HG02973 (cell line): Measurements from ENCODE around the gene XAGE3.
"Not testable (repeated sequence)": the region's sequence is repeated elsewhere in the genome, so short reads cannot be mapped to it uniquely, and the experiment has no call there.

Source experiments
- ATAC-seq: cut with Tn5 transposase; IDR thresholded peaks from one replicate; pipeline ENCODE4 v1.9.1; 2021; ENCODE audit warnings: moderate library complexity; ENCODE audit not compliant: unreplicated experiment

Gene XAGE3, protein sequence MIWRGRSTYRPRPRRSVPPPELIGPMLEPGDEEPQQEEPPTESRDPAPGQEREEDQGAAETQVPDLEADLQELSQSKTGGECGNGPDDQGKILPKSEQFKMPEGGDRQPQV

DNA sequence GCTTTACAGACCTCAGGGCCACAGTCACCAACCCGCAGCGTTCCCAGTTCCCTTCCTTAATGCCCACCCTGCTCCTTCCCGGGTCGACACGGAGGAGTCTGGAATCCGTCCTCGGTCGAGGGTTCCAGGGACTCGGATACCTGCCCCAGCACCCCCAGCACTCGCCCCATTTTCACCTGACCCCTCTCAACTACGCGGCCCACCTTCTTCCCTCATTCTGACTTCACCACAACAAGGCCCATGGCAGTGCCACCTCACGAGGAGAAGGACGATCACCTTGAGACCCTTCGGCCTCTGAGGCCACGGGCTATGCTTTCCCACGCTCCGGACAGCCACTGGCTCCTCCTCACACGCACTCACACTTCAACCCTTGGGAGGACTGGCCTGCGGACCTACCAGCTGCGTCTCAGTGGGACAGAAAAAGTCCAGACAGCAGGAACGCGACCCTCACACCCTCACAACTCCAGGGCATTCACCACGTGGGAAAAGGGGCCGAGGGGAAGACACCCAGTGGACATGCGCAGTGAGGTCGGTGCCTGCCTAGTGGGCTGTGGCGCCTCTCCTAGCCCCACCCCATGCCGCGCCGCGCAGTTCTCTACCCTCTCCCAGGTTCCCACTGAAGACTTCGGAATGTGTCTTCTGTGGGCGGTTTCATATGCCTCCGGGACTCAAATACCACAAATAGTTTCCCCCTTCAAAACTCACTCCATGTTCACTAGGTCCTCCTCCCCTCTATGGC lies at the start of gene XAGE3:
XAGE3 (minus strand) TSS at position 474 of the 739 bp plus-strand sequence. CDS start 950 bp downstream, outside the sequence.
- no peak for ATAC-seq

DNA sequence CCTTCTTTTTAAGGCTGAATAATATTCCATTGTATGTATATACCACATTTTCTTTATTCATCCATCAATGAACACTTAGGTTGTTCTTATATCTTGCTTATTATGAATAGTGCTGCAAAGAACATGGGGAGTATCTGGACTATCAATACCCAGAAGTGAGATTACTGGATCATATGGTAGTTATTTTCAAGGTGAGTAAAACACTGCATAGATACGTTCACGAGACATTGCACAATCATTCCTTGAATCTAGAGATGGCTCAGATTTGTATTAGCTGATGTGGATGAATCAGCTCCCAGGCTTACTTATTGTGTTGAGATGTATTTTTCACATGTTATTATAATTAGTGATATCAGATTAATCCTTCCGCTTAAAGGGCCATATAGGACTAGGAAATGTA lies 46.8 kb upstream of the XAGE3 start:
- not testable (repeated sequence) for ATAC-seq

DNA sequence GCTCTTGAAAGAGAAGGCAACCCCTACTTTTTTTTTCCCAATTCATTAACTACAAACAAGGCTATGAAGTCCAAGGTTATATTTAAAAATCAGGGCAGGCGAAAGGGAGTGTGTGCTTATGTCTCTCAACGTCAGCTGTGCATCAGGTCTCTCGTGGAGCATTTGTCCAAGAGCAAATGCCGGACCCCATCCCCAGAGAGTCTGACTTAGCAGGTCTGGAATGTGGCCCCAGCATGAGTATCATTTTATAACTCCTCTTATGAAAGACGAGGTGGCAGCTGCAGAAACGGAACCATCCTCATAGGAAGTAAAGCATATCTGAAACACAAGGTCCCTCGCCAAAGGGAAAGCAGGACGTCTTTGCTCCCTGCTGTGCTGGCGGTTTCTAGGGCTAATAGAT lies 45.8 kb upstream of the XAGE3 start:
- ATAC-seq: not testable (repeated sequence)

DNA sequence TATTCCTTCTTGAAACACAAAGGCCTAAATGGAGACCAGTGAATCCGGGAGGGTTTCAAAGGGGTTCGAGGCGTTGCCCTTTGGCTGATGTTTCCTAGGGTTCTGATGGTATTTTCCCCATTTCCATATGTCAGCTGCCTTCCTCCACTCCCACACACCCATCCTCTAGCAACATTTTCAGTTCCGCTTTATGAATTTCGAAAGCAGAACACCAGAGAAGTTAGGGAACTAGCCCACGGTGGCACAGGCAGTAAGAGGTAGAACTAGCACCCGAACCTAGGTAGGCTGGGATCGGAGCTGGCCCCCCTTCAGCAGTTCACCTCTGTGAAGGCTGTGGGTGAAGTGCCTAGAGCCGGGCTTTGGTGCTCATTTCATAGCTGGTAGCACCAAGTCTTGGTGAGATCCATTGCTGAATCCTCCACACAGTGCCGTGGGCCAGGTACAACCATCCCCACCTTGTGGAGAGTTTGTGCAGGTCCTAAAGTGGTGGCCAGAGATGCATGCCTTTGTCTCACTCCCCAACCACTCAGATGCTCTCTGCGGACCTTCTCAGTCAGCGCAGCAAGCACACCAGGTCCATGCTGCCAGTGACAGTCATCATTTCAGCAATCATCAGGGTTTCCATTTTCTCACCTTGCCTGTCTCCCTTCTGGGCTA lies 41.6 kb upstream of the XAGE3 start:
- not testable (repeated sequence) for ATAC-seq

DNA sequence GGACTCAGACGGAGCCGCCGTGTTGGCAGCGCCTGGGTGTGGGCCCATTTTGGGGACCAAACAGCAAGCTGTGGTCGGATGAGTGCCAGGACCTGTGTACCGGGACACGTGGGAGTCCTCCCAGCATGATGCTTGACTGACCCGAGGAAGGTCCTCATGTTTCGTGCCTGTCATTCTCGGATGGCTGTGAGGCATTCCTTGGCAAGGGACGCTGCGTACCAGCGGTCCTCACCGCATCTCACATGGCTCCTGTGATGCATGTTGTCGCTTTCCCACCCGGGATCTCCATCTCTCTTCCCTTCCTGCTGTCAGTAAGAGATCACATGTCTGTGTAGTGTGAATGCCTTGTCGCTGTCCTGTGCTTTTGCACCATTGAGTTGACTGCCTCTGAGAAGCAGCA lies 40.0 kb upstream of the XAGE3 start:
- not testable (repeated sequence) for ATAC-seq

DNA sequence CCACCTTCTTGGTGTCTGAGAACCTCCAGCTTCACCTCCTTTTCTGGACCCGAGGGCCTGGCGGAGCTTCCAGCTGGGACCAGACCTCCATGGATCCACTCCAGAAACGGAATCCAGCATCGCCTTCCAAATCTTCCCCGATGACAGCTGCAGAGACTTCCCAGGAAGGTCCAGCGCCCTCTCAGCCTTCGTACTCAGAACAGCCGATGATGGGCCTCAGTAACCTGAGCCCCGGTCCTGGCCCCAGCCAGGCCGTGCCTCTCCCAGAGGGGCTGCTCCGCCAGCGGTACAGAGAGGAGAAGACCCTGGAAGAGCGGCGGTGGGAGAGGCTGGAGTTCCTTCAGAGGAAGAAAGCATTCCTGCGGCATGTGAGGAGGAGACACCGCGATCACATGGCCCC lies 39.3 kb upstream of the XAGE3 start:
- ATAC-seq: not testable (repeated sequence)

DNA sequence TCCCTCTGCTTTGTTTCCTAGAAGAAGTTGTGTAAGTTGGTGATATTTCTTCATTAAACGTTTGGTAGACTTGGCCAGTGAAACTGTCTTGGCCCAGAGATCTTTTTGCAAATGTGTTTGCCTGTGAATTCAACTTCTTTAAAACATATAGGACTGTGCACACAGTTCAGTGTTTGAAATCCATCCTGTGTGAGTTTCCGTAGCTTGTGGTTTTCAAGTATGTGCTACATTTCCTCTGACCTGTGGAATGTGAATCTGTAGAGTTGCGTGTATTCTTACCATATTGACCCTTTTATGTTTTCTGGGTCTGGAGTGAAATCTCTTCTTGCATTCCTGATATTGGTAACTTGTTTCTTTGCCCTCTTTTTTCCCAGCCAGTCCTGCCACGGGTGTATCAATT lies 38.2 kb upstream of the XAGE3 start:
- not testable (repeated sequence) for ATAC-seq

DNA sequence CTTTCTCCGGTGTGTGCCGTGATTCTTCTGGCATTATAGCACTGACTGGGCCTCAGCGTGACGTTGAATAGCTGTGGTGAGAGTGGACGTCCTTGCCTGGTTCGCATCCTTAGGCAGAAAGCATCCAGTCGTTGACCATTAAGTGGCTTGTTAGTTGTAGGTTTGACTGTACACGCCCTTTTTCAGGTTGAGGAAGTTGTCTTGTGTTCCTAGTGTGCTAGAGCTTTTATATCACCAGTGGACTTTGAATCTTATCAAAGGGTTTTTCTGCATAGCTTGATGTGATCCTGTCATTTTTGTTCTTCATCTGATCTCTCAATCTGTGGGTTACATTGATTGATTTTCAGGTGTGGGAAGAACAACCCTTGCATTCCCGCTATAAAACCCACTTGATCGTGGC lies 37.6 kb upstream of the XAGE3 start:
- ATAC-seq: not testable (repeated sequence)

DNA sequence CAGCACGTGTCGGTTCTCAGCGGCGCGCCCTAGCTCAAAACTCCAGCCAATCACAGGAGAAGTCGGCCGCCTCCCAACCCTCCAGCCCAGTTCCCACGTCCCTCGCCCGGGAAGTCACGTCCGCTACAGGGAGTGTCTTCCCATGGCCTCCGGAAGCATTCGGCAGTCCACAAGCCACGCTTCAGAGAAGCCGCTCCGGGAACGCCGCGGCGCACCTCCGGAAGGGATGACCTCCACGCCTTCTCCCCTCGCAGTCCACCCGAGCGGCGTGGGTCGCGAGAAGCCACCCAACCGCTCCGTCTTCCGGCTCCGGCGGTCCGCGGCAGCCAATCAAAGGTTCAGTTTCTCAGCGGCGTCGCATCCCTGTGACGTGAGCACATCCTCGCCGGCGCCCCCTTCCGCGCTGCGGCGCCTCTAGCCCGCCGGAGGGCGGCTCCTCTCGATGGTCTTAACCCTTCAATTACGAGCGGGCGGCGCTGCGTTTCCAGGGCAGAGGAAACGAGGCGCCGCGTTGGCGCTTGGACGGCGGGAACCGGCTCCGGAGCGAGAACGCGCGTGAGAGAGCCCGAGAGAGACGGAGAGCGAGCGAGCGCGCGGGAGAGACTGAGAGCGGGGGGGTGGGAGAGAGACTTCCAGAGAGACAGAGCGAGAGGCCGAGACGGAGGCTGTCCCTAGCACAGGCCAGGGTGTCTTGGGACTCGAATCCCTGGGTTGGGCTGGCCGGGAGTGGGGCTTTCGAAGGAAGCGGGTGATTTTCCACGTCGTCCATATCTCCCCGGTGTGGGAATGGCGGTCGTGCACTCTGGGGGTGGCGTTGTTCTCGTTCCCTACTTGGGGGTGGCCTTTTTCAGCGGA lies 29.2 kb upstream of the XAGE3 start, which contains the start of gene FAM156B:
FAM156B (plus strand) TSS at position 476 of the 855 bp plus-strand sequence. CDS start 9,896 bp downstream, outside the sequence.
- peak; percentile 78 for ATAC-seq

DNA sequence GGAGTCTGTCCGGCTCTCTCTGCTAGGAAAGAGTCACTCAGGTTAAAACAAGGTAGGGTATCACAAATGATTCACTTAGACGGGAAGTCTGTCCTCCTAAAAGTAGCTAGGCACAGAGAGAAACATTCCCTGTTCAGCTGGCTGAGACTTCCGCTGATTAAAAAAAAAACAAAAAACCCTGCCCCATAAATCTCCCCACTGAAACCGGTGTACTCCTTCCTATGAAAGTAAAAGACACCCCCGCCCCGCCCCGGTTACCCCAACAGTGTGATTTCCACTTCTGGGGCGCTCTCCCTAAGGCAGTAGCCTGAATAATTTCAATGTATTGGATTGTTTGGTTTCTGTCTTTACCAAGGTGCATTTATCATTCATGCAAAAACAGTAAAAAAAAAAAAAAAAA lies 28.6 kb upstream of the XAGE3 start:
- ATAC-seq: peak; percentile 20

DNA sequence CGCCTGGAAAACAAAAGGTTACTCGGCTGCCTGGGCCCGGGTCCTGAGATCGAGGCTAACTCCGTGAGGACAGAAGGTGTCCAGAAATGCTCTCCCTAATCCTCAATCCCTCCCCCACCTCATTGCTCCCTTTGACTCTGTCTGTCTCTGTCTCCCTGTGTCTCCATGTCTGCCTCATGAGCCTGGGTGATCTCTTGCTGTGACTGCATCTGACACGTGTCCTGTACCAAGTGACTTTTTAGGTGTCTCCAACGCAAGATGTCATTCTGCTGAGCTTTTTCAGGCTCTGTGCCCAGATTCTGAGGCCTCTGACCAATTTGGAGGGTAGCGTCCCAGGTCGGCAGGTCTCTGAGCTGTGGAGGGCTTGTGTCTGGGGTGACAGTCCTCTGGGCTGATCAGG lies 20.2 kb upstream of the XAGE3 start:
- ATAC-seq: not testable (repeated sequence)

DNA sequence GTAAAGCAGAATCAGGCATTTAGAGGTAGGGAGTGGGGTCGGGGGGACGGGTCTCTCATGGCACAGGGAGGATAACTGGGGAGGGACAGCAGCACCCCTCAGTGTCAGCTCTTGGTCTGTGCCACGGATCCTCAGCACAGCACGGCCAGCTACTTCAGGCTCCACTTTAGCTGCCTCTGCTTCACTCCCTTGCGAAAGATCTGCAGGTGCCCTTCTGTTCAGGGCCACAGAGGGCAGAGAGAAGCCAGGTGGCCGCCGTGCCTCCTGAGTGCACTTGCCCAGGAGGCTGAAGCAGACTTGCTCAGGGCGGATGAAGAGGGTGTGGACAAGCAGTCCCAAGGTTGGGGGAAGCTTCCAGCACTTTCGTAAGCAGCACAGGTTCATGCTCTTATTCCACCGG lies 19.6 kb upstream of the XAGE3 start:
- not testable (repeated sequence) for ATAC-seq

DNA sequence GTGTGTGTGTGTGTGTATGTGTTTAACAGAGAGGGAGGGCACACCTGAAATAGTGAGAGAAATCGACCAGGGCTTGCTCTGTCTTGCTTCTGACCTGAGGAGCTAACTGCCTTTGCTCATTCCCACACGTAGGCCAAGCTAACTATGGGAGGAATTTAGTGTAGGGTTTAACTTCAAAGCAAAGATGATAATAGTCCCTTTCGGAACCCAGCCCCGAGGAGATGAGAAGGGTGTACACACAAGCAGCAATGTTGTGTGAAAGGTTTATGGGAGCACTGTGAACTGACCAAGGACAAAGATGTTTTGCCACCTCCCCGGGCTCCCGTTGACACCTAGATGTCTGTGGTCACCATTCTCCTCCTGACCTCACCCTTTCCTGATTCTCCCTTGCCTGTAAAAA lies 8.5 kb upstream of the XAGE3 start:
- ATAC-seq: not testable (repeated sequence)

DNA sequence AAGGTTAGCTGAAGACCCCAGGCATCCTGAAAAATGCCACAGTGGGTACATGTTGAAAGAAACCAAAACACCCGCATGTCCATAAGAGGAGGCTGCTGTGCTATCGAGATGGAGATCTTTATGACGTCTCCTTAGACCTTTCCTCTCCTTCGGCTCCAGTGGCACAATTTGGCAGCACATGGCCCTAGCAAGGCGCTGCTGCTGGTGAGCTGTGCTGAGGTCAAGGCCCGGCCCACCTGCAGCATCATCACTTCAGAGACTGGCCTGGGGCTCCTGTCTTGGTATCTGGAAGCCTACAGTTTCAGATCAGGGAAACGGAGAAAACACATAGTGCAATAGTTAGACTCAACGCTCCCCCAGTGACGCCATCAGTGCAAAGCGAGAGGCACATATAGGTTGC lies 7.6 kb upstream of the XAGE3 start:
- not testable (repeated sequence) for ATAC-seq

DNA sequence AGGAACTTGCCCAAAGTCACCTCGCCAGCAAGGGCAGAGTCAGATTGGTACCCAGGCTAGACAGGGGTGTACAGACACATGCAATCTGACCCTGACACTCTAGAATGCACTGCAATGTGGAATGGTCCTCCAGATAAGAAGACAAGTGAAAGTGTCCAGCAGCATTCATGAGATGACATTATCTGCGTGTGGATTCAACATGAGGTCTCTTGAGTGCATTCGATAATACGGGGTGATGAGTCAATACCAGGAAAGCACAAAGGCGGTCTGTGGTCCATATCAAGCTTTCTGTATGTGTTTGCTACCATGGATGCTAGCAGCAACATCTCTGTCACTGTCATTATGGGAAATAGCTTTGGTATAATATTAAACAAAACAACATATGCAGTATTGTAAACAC lies 6.8 kb upstream of the XAGE3 start:
- no peak for ATAC-seq

DNA sequence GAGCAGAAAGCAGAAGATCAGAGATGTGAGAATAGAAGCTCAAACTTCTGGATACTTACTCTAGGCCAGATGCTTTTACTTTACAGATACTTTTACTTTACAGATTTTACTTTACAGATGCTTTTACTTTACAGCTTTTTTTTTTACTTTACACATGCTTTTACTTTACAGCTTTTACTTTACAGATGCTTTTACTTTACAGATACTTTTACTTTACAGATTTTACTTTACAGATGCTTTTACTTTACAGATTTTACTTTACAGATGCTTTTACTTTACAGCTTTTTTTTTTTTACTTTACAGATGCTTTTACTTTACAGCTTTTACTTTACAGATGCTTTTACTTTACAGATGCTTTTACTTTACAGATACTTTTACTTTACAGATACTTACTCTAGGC lies 5.9 kb upstream of the XAGE3 start:
- ATAC-seq: not testable (repeated sequence)

DNA sequence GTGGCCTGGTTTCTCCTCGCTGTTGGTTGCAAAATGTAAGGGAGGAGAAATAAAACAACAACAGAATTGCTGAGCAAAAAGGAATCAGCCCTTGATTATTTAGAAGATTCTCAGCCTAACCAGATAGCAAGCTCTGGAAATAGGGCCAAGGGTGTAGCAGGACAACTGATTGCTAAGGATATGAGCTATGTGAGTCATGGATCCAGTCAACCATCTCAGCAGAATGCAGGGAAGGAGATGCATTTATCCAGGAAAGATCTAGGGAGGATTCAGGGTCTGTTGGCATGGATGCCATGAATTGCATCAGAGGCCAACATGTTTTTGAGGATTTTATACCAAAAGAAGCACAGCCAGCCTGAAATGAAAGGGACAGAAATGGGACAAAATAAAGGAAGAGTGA lies 2.2 kb upstream of the XAGE3 start:
- no peak for ATAC-seq

DNA sequence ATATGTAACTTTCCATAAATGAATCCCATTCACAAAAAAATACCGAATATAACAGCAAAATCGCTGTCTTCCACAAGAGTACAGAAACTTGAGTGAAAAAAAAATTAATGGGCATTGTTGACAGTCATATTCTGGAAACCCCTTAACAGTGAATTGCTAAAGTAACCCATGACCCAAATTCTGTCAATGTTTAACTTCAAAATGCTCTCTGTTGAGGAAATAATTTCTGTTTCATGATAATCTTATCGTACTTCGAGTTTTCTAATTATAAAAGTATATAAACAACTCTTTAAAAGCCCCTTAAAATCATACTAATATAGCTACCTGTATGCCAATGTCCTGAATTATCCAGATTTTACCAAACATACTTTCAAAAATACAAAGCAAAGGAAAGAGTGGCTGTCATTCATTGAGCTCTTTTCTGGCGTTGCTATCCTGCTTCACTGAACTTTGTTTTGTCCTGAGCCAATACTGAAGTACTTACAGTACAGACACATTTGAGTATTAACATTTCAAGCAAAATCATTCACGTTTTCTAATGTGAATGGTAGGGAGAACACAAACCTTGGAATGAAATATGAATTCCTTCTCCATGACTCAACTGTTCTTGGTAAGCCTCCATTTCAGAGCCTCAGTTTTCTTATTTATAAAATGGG lies 2.4 kb downstream of the XAGE3 start:
- no peak for ATAC-seq

DNA sequence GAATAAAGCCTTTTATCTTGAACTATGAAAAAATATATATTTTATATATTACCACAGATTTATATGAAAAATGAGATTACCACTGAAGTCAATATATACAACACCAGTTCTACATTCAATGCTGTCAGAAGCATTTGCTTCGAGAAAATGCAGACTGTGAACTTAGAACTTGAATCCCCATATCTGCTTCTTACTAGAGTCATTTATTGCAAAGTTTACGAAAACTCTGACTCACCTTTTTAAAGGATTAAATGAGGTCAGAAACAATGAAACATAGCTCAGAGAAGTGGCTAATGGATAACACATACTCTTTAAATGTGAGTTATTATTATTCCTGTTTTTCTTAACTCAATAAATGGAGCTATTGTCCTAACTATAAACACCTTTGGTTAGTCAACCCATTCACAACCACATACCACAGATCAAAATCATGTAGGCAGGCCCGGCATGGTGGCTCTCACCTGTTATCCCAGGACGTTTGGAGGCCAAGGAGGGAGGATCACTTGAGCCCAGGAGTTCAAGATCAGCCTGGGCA lies 10.8 kb downstream of the XAGE3 start:
- not testable (repeated sequence) for ATAC-seq

DNA sequence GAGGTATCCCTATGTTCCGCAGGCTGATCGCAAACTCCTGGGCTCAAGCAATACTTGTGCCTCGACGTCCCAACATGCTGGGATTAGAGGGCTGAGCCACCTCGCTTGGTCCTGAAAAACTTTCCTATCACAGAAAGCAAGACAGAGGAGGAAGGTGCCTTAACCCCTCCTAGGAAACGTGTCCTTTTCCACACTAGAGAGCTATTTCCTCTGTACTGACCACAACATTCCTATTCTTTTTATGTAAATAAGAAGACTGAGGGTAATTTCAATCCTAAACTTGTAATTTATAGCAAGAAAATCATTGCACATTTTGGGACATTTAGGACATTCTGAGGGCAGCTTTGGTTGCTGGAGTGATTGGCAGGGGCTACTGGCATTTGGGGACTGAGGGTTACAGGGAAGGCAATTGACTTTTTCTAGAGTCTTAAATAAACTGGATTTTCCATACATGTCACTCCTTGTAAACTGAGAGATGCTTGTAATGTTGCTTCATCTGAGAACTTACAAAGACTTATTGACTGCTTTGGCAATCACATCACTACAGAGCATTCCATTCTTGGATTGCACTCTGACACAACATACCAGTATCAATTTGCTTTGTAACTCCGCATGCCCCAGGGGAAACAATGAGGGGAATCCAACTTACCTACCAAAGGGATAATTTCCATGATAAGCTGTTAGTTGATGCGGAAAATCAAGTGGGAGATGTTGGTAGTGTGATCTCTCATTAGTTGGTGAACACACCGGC lies 15.6 kb downstream of the XAGE3 start:
- ATAC-seq: no peak
